GM10847 (cell line): ENCODE data around the gene NCSTN.

Experiments
- POLR2A ChIP-seq: IDR thresholded peaks from 2 replicates; pipeline ENCODE4 v1.6.1; 2011; ENCODE audit not compliant: insufficient read length; ENCODE audit errors: extremely low read depth

NCSTN gene

GRCh38 chr1:160362168-160362957 lies 19.2 kb downstream of the NCSTN start:
- no peak for TF ChIP-seq POLR2A

GRCh38 chr1:160363010-160363409 lies 19.8 kb downstream of the NCSTN start:
- no peak for TF ChIP-seq POLR2A

GRCh38 chr1:160363951-160364735 lies 21.0 kb downstream of the NCSTN start:
- TF ChIP-seq POLR2A, result no peak

- TF ChIP-seq POLR2A, result no peak
Observed at GRCh38 chr1:160365325-160365724, 22.1 kb downstream of the NCSTN start.

GRCh38 chr1:160366731-160367515 lies 23.7 kb downstream of the NCSTN start, which contains the start of gene NHLH1:
Gene NHLH1 (plus strand): TSS chr1:160367071. CDS start chr1:160370732, 3,661 bp downstream.
- TF ChIP-seq POLR2A, result no peak

GRCh38 chr1:160367516-160367900 lies 24.3 kb downstream of the NCSTN start:
- no peak for TF ChIP-seq POLR2A

GRCh38 chr1:160367934-160368923 lies 25.0 kb downstream of the NCSTN start:
- TF ChIP-seq POLR2A, result no peak

- TF ChIP-seq POLR2A, result no peak
Observed at GRCh38 chr1:160369087-160369486, 25.9 kb downstream of the NCSTN start.

GRCh38 chr1:160370561-160371345 lies 27.6 kb downstream of the NCSTN start:
- TF ChIP-seq POLR2A, result no peak

- TF ChIP-seq POLR2A, result no peak
Observed at GRCh38 chr1:160371346-160371631, 28.1 kb downstream of the NCSTN start.

GRCh38 chr1:160371756-160372155 lies 28.6 kb downstream of the NCSTN start:
- no peak for TF ChIP-seq POLR2A

GRCh38 chr1:160373696-160374095 lies 30.5 kb downstream of the NCSTN start:
- TF ChIP-seq POLR2A, result no peak

- TF ChIP-seq POLR2A, result no peak
Observed at GRCh38 chr1:160374306-160375110, 31.3 kb downstream of the NCSTN start.
